Measurements from ENCODE around the gene TMTC3. TPM values are rescaled to one million over a fixed set of nuclear protein-coding genes. Genes with fewer than 3 reads are reported as not detected.

Gene TMTC3
- total and polyA plus RNA-seq, 7 experiments from 2014 or later: 2.5 to 11.1 (median 6.8) TPM

Other genes with a start within 250 kb of the TMTC3 start
- under 1 TPM in 3 of 5 experiments, not detected in 2; 0.11 to 0.16 (median 0.12) TPM for gene C12orf50, start 112.9 kb upstream of the TMTC3 start, total RNA-seq
- gene C12orf50, start 112.9 kb upstream of the TMTC3 start, polyA plus RNA-seq: not detected
- 10 to 100 TPM; 14.7 to 29.5 (median 19.5) TPM for gene CEP290, start 219 bp upstream of the TMTC3 start, total RNA-seq
- 1 to 10 TPM; 4.4 to 7.5 TPM for gene CEP290, start 219 bp upstream of the TMTC3 start, polyA plus RNA-seq

Measured in naive thymus-derived CD4-positive, alpha-beta T cell (primary cell).